DMS114 treated with DMSO at 0.1 percent for 48 hours (cell line): Measurements from ENCODE around the gene BRINP3.
A peak's percentile ranks its signal among the peaks of the same experiment; 100 is the strongest.

ENCODE experiments used
- DNase-seq: peaks from one replicate; lab custom pipeline; 2025; ENCODE audit not compliant: unreplicated experiment; lab: John Stamatoyannopoulos, UW

BRINP3 gene

DNA sequence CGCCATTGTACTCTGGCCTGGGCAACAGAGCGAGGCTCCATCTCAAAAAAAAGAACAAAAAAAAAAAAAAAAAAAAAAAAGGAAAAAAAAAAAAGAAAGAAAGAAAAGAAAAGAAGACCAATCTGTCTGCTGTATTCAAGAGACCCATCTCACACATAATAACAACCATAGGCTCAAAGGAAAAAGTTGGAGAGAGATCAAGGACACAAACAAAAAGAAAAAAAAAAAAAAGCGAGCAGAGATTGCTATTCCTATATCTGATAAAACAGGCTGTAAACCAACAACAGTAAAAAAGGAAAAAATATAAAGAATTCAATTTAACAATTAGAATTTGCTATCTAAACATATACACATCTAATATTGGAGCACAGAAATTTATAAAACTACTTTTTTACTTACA lies 150.4 kb downstream of the BRINP3 start:
- DNase-seq = no peak

DNA sequence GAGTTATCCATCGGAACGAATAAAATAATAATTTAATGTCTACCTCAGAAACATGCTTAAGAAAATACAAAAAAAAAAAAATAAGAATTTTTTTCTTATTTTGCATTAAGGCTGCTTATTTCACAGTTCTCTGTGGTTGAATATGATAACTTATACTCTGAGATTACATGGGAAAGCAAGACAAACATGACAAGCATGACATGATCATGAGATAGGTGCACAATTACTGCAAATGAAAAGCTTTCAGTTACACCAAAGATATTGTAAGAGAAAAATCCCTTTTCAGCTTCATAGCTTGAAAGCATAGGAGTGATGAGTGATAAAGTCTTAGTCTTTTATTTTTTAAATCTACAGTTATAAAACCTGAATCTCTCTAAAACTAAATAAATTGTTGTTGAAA lies 154.1 kb downstream of the BRINP3 start:
- no peak for DNase-seq

DNA sequence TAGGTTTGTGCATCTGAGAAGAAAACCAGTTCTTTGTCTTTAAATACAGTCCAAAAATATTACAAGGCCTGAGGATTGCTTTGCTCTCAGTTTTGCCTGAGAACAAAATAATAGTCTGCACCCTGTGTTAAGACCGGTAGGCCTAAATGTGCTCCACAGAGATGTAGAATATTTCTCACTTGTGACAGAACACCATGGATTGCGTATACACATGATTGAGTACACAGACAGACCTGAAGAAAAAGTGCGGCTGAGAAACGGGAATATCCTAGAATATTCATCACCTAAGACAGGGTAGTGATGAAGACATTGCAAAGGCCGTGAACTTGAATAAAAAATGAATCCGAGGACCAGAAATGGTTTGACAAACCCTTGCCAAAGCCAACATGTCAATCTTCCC lies 155.4 kb downstream of the BRINP3 start:
- no peak for DNase-seq

DNA sequence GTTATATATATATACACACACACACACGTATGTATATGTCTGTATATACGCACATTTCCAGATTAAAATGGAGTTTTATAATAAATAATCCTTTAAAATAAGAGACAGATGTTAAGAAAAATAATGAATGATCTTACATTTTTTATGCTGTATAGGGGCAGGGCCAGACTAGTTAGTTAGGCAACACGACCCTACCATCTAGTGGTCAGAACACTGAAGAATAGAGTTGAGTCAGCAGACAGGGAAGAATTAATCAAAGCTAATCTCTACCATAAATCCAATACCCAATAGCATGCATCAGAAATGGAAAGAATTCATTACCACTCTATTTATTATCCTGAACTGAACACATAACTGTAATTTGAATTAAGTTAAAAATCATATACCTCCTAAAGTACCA lies 156.7 kb downstream of the BRINP3 start:
- peak; percentile 11 for DNase-seq

DNA sequence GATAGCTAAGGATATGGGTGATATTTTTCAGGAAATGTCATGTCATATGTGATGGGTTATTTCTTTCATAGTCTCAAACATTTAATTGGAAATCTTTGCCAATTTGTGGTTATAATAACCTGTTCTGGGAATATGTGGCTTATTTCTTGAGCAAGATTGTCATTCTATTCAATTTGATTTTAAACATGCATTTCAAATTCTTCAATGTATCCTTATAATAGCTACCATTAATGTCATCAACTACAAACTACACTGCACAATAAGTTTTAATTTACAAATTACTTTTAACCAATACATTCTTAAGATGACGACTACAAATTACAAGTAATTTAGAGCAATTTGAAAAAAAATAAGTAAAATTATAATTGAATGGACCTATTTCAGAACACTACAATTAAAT lies 164.9 kb downstream of the BRINP3 start:
- DNase-seq = no peak

DNA sequence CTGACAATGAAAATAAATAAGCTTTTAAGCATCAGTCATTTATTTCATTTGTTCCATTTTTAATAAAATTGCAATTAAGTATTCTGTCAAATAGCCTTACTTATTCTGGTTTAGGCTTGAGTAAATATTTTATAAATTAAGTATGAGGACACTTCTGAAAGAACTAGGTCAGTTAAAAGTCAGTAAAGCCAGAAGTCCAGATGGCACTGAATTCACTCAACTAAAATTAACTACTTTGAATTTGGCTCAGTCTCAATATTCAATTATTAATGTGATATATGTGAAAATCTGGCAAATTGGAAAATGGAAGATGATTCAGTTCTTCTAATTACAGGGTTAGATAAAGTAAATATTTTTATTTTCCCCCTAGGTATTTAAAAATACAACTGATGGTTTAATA lies 174.2 kb downstream of the BRINP3 start:
- no peak for DNase-seq

DNA sequence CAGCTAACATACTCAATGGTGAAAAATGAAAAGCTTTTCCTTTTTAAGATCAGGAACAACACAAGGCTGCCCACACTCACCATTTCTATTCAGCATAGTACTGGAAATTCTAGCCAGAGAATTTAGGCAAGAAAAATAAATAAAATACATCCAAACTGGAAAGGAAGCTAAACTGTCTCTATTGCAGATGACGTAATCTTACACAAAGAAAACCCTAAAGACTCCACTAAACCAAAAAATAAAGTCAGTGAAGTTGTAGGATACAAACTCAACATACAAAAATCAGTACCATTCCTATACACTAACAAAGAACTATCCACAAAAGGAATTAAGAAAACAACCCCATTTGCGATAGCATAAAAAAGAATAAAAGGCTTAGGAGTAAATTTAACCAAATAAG lies 181.2 kb downstream of the BRINP3 start:
- no peak for DNase-seq

DNA sequence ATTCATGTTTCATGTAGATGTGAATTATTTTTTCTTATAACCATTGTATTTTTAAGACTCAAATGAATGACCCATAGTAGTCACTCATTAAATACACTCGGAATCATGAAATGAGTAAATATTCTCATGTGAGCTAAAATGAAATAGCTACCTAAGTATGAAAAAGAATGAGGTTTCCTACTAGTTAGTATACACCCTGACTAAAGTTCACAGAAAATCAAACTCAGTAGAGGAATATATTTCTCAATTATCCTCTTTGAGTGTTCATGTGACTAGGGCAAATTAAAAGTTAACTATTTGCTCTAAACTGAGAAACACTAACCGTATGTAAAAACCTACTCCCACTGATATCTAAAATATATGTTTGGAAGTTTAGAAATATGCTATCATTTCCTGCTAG lies 187.8 kb downstream of the BRINP3 start:
- no peak for DNase-seq

DNA sequence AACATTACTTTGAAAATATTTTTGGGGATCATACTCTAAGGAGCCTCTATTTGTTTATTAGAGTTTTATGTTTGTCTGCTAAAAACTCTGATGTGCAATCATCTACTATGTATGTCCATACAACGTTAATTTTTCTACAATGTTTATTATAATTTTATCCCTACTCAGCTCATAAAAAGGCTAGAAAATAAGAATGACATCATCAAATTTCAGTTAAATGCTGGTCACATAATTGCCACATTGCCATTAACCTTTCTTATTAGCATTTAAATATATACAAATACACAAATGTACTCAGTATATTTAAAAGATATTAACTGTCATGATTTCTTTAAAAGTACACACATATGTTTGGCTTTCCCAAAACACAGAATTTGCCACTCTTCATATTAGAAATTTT lies 191.6 kb downstream of the BRINP3 start:
- DNase-seq = no peak

DNA sequence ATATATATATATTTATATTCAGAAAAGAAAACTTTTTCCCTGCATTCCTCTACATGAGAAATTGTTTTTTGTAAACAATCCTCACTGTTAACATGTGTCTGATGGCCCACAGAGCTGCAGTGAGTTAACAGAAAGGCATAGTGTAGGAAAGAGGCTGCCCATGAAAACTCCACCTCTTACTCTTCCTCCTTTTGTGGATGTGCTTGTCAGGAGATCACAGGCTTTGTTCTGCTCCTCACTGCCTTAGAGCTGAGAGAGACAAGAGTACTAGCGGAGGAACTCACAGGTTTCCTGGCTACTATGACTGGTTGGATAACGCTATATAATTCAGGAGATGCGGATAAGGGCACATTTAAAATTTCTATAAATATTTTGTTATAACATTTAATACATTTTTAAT lies 200.6 kb downstream of the BRINP3 start:
- DNase-seq = no peak

DNA sequence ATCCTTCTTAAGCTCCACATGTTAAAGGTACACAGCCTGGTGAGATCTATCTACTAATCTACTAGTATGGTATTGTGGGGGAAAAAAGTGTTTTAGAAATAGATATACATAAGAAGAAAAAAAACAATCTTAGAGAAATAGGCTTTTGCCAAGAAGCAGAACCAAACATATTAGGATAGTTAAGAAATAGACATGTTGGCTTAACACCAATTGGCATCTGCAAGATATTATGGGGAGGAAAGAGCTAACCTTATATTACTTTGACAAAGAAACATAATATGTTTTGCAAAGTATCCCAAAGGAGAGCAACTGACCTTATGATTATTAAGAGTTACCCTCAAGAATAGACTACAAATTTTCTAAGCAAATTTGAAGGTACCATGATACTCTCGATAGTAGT lies 202.9 kb downstream of the BRINP3 start:
- DNase-seq = no peak

DNA sequence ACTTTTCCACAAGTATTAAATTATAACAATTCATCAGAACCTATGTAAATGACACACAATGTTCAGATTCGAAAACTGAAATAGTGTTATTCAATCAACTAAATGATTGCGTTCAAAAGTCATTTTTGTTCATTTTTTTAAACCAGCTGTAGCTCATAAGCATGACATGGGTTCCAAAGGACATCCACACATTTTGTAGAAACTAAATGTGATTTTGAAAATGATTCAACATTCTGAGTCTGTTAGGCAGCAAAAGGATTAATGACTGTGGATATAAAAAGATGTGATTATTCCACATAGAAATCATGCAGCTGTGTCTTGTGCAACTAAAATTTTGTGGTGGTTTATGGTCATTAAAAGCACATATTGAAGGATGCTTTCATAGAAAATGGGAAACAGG lies 204.5 kb downstream of the BRINP3 start:
- DNase-seq = no peak

DNA sequence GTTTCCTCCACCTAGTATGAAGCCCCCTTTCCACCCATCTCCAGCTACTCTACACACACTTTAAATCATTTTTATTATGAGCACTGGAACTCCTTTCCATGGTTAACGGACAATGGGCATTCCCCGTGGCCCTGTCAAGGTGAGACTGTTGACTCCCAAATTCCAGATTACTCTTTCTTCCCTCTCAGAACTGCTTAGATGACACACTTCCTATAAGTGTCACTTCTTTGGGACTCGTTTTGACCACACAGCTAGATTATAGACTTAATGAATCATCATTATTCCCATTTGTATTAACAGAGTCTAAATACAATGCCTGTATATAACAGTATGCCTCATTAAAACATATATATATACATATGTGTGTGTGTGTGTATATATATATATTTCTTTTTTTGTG lies 215.1 kb downstream of the BRINP3 start:
- no peak for DNase-seq

DNA sequence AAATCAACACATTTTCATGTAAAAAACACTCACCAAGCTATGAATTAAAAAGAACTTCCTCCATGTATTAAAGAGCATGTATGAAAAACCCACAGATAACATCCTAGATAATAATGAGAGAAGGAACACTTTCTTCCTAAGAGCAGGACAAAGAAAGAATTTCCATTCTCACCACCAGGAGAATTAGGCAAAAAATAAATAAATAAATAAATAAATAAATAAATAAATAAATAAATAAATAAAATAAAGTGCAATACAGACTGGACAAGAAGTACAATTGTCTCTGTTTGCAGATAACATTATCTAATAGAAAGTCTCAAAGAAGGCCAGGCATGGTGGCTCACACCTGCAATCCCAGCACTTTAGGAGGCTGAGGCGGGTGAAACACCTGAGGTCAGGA lies 218.2 kb downstream of the BRINP3 start:
- DNase-seq = no peak

DNA sequence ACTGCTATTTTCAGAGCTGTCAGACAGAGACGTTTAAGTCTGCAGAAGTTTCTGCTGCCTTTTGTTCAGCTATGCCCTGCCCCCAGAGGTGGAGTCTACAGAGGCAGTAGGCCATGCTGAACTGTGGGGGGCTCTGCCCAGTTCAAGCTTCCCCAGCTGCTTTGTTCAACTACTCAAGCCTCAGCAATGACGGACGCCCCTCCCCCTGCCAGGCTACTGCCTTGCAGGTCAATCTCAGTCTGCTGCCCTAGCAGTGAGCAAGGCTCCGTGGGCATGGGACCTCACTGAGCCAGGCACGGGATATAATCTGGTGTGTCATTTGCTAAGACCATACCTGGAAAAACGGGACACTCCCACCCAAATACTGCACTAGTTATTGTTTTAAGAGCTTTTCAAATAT lies 219.7 kb downstream of the BRINP3 start:
- no peak for DNase-seq

DNA sequence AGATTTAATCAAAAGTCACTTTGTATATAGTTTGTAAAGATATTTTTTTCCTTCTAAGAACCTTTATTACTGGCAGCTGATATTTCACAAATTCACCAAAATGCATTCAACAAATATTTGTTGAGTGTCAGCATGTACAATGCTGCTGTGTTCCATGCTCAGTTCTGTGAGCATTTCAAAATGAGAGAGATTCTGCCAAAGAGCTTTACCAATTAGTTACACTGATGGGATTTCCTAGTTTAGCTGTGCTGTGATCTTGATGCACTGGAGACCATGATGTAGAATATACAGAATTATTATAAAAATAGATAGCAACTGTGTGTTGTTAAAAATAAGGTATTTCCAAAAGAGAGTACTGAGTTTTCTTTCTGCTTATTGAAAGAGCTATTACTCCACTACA lies 225.6 kb downstream of the BRINP3 start:
- DNase-seq = no peak

DNA sequence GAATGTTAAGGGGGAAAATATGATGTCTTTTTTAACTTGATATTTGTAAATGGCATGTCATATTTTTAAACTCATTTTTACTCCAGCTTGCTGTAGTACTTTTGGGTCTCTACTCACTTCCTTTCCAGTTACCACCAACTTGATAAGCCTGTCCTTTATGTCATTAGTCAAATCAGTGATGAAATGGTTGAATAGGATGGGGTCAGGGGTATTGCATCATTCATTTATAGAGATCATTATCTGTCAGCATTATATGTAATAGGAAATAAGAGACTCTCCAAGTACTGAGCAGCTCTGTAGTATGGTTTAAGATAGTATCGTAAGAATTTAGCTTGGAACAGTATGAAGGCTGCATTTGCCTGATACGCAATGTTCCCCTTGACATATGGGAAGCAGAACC lies 227.3 kb downstream of the BRINP3 start:
- no peak for DNase-seq

DNA sequence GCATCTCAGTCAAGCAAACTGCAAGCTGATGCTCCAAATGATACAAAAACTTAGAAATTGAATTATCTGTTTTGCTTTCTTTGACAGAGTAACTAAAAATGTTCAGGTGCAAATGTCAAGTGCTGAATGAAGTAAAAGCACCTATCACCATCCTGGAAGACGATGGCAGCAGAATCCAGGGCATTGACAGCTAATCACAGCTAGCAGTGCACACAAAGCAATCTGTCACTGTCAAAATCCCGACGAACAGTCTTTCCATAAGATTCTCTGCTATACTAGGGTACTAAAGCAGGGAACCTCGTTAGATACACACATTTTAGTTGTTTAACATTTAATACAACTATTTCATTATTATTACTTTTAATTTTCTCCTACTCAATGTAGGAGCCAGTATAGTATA lies 233.3 kb downstream of the BRINP3 start:
- DNase-seq = no peak

DNA sequence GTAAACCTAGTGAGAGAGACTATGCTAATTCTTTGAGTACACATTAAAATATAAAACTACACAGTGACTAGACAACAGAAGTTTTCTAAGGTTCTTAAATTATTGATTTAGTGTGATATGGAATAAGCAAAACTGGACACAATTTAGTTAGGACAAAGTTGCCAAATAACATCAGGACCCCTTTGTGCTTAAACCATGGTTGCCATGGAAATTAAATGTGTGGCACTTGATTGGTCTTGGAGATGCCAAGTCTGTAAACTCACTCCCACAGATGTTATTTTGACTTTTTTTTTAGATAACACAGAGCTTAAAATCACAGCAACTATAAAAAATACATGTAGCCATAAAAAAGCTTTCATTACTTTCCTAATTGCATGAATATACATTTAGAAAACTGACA lies 234.6 kb downstream of the BRINP3 start:
- no peak for DNase-seq

DNA sequence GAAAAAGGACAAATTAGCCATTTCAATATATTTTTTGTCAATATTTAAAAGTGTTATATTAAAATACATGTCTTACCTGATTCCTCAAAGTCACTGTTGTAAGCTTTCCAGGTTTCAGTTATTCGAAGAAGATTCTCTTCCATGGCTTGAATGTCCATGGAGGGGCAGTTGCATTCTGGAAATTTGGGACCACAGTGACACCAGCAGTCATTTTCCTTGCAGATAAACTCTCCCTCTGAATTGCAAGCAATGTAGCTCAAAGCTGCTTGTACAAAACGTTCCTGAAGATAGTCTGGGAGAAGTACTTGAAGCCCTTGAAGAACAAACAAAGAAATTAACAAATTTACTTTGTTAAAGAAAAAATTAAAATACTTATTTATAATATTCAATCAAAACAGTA lies 251.7 kb downstream of the BRINP3 start:
- DNase-seq = no peak

DNA sequence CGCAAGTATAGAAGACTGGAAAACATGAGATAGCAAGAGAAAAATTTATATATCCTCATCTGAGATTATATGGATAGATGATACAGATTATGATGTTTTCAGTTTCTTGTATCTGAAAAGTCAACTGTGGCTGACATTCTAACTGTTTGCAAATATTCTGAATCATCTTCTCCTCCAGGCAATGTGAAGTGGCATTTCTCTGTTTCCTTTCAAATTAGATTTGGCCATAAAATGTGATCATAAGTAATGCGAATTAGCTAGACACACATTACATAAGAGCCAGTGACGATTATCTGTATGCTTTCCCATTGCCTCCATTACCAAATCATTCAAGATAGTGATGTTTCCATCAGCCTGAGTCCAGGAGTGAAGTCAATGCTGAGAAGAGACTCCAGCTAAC lies 265.2 kb downstream of the BRINP3 start:
- no peak for DNase-seq

DNA sequence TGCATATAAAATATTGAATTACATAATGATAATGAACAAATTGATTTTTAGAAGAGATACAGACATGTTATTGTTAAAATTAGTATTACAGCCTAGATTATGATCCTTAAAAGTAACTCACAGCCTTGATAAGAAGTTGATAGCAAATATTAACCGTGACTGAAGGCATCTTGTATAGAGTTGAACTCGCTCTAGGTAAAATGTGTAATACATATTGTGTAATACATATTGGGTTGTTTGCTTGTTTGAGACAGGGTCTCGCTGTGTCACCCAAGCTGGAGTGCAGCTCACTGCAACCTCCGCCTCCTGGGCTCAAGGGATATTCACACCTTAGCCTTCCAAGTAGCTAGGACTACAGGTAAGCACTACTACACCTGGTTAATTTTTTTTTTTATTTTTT lies 269.9 kb downstream of the BRINP3 start:
- no peak for DNase-seq

DNA sequence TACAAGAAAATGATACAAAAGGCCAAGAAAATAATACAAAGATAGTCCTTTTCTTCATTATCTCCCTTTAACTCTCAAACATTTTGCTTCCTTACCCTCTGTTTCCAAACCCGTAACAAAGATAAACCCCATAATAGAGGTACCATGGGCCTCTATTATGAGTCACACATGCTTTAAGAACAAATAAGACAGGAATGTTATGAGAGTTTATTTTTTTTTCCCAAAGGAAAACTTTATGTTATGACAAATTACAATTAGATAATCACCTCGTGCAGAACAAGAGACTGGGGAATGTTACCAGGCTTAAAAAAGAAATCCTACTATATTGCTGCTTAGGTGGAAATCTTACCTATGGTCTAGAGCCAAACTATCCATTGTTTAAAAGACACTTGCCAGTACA lies 272.0 kb downstream of the BRINP3 start:
- no peak for DNase-seq

DNA sequence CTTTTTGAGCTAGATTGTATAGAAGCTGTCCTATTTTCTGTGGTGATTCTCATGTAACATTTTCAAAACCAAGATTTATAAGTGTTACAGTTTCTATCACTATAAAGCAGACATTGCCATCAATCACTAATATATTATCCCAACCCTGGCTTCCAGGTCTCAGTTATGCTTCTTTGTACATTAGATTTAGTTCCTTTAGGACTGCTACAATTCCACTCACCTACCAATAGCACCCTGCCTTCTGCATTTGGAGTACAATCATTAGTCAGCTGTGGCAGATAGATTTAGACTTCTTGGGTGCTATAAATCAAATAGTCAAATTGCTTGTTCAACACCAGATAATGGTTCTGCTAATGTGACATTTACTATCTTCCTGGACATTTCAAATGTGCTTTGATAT lies 281.6 kb downstream of the BRINP3 start:
- no peak for DNase-seq
